ENCODE results near the gene FTCD.
"Not testable (repeated sequence)": the region's sequence is repeated elsewhere in the genome, so short reads cannot be mapped to it uniquely, and the experiment has no call there.

The FTCD gene

GRCh38 chr21:46140352-46141003 lies 14.9 kb downstream of the FTCD start:
- not testable (repeated sequence) for H3K4me3 ChIP-seq (ENCODE audit: low read depth, low read length)

GRCh38 chr21:46139686-46140085 lies 15.7 kb downstream of the FTCD start:
- no peak overlapping the region for H3K4me3 ChIP-seq (ENCODE audit: low read depth, low read length)

DNA sequence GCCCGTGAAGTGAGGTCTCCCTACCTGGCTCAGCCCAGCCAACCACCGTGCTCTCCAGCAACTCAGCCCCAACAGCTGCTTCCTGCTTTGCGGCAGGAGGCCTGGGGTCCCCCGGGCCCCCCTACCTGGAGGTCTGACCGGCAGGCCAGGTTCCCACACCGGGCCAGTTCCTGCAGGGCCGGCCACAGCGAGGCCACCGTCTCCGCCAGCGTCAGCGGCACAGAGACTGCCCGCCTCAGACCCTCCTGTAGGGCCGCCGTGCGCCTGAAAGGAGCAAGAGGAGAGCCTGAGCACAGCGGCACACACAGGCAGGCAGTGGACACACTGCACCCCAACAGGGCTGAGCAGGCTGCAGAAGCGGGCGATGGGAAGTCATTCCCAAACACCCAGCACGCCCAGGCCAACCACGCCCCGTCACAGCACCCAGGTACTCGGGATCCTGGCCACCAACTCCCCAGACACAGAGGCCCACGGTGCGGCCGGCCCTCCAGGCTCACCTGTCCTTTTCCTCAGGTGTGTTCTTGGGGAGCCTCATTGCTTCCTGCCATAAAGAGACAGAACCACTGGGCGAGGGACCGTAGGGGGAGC lies 16.9 kb downstream of the FTCD start:
- no peak overlapping the region for H3K4me3 ChIP-seq (ENCODE audit: low read depth, low read length)

- H3K4me3 ChIP-seq (ENCODE audit: low read depth, low read length), result no peak overlapping the region
Observed at GRCh38 chr21:46137908-46138307, 17.5 kb downstream of the FTCD start.

- H3K4me3 ChIP-seq (ENCODE audit: low read depth, low read length), result no peak overlapping the region
Observed at GRCh38 chr21:46136739-46137349, 18.5 kb downstream of the FTCD start.

DNA sequence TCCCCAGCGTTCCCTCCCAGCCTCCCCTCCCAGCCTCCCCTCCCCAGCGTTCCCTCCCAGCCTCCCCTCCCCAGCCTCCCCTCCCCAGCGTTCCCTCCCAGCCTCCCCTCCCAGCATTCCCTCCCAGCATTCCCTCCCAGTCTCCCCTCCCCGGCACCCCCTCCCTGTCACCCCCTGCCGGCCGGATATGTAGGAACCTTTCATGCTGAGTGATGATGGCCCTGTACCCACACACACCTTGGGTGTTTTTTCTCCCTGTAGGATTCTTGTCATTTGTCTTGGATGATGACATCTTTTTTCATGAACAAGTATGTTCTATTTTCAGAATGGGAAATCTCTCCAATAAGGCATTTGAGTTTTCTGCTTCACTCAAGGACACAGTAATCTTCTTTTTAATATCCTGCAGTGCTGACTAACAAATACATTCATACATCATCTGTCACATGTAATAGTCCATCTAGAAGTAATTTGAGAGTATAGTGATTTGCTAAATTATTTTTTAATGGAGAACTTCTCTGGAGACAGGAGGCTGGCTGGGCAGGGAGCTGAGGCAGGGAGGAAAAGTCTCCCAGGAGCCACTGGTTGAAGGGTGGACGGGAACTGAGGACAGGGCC lies 19.5 kb downstream of the FTCD start:
- no peak overlapping the region for H3K4me3 ChIP-seq (ENCODE audit: low read depth, low read length)

DNA sequence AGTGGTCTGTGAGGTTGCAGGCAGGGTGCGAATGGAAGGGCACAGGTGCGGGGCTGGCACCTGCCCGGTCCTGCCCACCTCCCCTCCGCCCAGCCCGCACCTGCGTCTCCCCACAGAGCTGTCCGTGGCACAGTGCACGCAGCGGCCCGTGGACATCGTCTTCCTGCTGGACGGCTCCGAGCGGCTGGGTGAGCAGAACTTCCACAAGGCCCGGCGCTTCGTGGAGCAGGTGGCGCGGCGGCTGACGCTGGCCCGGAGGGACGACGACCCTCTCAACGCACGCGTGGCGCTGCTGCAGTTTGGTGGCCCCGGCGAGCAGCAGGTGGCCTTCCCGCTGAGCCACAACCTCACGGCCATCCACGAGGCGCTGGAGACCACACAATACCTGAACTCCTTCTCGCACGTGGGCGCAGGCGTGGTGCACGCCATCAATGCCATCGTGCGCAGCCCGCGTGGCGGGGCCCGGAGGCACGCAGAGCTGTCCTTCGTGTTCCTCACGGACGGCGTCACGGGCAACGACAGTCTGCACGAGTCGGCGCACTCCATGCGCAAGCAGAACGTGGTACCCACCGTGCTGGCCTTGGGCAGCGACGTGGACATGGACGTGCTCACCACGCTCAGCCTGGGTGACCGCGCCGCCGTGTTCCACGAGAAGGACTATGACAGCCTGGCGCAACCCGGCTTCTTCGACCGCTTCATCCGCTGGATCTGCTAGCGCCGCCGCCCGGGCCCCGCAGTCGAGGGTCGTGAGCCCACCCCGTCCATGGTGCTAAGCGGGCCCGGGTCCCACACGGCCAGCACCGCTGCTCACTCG lies 23.3 kb downstream of the FTCD start:
- no peak overlapping the region for H3K4me3 ChIP-seq (ENCODE audit: low read depth, low read length)

DNA sequence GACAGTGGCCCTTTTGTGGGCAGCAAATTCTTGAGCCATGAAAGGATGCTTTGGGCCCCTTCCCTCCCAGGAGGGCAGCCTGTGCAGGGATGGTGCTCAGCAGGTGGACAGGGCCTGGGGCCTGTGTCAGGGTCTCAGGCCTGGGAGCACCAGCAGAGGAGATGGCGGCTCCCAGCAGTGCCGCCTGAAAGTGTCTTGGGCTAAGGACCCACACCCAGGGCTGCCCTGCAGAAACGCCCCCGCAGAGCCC lies 23.9 kb downstream of the FTCD start:
- no peak overlapping the region for H3K4me3 ChIP-seq (ENCODE audit: low read depth, low read length)

GRCh38 chr21:46130831-46131587 lies 24.4 kb downstream of the FTCD start:
- H3K4me3 ChIP-seq (ENCODE audit: low read depth, low read length), result no peak overlapping the region

DNA sequence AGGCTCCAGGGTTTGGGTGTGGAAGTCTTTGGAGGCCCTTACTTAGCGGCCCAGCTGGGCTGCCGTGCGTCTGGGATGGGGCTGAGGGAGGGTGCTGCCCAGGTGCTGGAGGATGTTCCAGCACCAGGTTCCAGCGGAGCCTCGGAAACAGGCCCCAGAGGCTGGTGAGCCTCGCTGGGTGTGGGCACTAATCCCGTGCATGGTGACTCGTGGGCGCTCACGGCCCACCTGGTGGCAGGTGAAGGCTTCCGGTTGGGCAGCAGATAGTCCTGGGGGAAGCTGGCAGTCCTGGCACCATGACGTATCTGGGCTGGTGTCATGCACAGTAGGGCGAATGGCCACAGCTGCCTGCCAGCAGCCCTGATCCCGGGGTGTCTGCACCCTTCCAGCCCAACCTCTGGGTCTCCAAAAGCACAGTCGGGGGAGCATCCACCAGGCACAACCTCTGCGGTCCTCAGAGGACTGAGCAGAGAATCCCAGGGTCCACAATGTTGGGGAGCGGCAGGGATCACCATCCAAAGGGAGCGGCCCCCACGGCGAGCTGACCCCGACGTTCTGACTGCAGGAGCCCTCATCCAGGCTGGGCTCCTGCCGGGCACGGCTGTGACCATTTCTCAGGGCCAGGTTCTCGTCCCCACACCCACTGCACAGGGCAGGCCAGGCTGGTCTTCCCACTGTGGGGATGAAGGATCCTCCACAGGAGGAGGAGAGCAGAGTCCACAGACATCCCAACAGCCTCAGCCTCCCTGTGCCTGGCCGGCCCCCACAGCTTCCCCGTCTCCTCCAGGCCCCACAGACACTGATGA lies 25.3 kb downstream of the FTCD start:
- H3K4me3 ChIP-seq (ENCODE audit: low read depth, low read length), result no peak overlapping the region

DNA sequence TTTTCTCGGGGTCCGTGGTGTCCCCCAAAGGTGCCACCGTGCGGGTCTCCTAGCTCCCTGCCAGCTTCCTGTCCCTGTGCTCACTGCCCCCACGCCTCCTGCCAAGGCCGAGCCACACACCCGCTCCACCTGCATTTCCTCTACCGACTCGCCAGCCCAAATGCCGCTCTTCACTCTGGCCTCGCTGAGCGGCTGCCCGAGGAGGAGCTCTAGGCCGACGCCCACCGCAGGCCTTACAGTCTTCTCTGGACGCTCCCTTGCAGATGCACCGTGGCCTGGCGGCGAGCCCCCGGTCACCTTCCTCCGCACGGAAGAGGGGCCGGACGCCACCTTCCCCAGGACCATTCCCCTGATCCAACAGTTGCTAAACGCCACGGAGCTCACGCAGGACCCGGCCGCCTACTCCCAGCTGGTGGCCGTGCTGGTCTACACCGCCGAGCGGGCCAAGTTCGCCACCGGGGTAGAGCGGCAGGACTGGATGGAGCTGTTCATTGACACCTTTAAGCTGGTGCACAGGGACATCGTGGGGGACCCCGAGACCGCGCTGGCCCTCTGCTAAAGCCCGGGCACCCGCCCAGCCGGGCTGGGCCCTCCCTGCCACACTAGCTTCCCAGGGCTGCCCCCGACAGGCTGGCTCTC lies 26.3 kb downstream of the FTCD start:
- no peak overlapping the region for H3K4me3 ChIP-seq (ENCODE audit: low read depth, low read length)

GRCh38 chr21:46128106-46128932 lies 27.1 kb downstream of the FTCD start:
- no peak overlapping the region for H3K4me3 ChIP-seq (ENCODE audit: low read depth, low read length)

GRCh38 chr21:46127239-46128105 lies 27.9 kb downstream of the FTCD start:
- H3K4me3 ChIP-seq (ENCODE audit: low read depth, low read length), result no peak overlapping the region

GRCh38 chr21:46126309-46127238 lies 28.8 kb downstream of the FTCD start:
- H3K4me3 ChIP-seq (ENCODE audit: low read depth, low read length), result no peak overlapping the region

DNA sequence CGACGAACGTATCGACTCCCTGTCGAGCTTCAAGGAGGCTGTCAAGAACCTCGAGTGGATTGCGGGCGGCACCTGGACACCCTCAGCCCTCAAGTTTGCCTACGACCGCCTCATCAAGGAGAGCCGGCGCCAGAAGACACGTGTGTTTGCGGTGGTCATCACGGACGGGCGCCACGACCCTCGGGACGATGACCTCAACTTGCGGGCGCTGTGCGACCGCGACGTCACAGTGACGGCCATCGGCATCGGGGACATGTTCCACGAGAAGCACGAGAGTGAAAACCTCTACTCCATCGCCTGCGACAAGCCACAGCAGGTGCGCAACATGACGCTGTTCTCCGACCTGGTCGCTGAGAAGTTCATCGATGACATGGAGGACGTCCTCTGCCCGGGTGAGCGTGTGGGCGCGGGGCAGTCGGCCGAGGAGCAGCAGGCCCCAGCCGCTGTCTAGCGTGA lies 29.5 kb downstream of the FTCD start:
- no peak overlapping the region for H3K4me3 ChIP-seq (ENCODE audit: low read depth, low read length)

All from iPS-11a (cell line).